ENCODE results near the gene ACTMAP. TPM values are rescaled to one million over a fixed set of nuclear protein-coding genes. Genes with fewer than 3 reads are reported as not detected.

Gene ACTMAP
- polyA plus RNA-seq, 1 of the 3 experiments (the other 2 are of a cell fraction), result 6.4 TPM

GRCh38 chr19:40750058-40750873, at the start of gene ACTMAP (continued):
- peak; percentile 94 for TF ChIP-seq YY1 (IDR thresholded peaks at IDR 0.05; ENCODE audit: low read depth)

DNA sequence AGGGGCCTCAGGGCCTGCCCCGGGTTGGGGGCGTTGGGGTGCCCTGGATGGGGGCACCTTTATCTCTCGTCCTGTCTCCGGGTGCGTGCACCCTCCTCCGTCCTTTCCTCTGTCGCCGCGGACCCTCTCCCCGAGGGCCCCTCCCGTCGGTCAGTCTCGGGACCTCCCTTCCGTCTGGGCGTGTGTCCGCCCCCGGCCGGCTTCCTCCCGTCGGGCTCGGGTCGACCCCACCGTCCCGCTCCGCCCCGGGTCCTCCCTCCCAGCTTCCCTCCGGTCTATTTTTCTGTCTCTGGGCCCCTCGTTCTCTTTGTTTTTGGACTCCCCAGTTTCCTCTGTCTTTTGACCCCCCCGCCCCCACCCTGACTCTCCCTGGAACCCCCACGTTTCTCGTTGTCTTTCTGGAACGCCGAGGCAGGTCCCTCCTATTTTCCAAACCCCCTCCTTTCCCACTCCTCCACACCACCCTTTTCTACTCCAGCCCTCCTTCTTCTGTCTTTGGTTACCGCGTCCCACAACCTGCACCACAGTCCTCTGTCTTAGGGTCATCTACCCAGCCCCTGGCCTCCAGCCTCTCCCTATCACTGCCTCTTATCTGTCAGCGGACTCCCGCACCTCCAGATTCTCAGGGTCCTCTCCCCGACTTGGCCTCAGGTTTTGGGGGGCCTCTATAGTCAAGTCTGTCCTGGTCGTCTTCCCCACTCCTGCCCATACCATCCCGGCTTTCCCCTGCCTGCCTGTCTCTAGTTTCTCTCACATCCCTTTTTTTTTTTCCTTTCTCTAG, 49.5 kb upstream of the ACTMAP start:
- Histone ChIP-seq H3K4me3 (ENCODE audit: low read depth in 2 of 2, low read length in 1 of 2) (peak overlapping the region; percentile 71 to 80), H3K79me2 (ENCODE audit: insufficient read depth) (peaks cover 57% of the 10 kb centered on the region), H4K20me1 (ENCODE audit: insufficient read depth) (peaks cover 52% of the 10 kb centered on the region), H3K9me2 (no peaks in the 10 kb centered on the region), H3K36me3 (replicated peaks in 1 of 2; ENCODE audit: control insufficient read depth in 1 of 2, insufficient read depth in 2 of 2, low read length in 1 of 2) (peaks cover 21 to 28% of the 10 kb centered on the region in 2 experiments), H3K27ac (ENCODE audit: low read depth in 2 of 2, low read length in 1 of 2) (peak overlapping the region; percentile 53 to 81), H3K9ac (peak overlapping the region; percentile 83), H3K27me3 (ENCODE audit: insufficient read depth) (no peaks in the 10 kb centered on the region), H2AFZ (ENCODE audit: low read depth) (no peak overlapping the region), H3K4me2 (peak overlapping the region; percentile 98), H3F3A (replicated peaks; ENCODE audit: insufficient read depth) (peaks cover 9% of the 10 kb centered on the region), H3K9me3 (no peaks in the 10 kb centered on the region), H3K4me1 (ENCODE audit: control insufficient read depth in 1 of 2, insufficient read depth in 2 of 2, low read depth in 1 of 2, low read length in 1 of 2) (peaks cover 35 to 50% of the 10 kb centered on the region in 2 experiments; a peak in 2 of 4 replicates)
- peak; percentile 69 for DNase-seq
- 6% methylated on average over 23 of the region's 40 CpGs for whole genome bisulfite sequencing (ENCODE audit: low lambda C conversion rate)
- TF ChIP-seq CHD2 (IDR thresholded peaks at IDR 0.05; ENCODE audit: low read length, partially characterized antibody) (peak; percentile 14), SMC3 (IDR thresholded peaks at IDR 0.05; ENCODE audit: low read depth, low read length) (no peak)
- ChIA-PET POLR2A (interaction anchor here (1.9 to 3.6 kb wide), 2 partner anchors 22 to 49 kb away, joined by 11 to 31 read pairs; partner anchors contain the start of genes ACTMAP, RAB4B and SNRPA), CTCF (interaction anchor here (0.9 to 3.7 kb wide), 4 partner anchors 10 to 137 kb away, joined by 3 to 20 read pairs (median 7); partner anchors contain the start of gene RAB4B)

DNA sequence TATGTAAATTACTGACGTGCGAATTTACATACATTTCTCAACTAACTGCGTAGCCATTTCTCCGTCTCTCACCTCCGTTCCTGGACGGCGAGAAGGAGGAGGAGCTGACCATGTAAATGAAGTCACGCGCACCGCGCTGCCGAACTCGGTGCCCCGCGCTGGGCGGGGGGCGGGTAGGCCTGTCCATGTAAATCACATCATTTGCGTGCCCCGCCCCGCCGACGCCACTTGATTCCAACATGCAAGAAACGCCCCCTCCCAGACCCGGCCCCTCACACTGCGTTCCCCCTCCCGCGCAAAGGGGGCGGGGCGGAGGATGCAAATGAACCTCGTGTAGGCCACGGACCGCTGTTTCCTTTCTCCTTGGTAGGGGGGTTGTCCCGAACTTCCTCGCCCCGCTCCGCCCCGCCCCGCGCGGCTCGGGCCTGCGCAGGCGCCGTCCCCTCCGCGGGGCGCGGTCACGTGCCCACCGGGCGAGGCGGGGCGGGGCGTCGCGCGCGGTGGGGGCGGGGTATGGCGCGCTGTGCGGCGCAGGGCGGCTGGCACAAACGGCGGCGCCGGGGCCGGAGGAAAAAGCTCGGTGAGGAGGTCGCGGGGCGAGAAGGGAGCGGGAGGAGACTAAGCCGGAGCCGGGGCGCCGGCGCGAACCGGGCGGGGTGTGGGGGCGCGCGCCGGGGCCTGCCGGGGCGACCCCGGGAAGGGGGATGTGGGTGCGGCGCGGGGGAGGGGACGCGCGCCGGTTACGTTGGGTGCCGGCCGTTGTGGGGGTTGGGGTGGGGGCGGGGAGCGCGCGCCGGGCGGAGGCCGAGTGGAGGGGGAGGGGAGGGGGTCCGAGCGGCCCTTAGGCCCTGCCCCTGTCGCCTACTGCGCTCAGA, 48.6 kb upstream of the ACTMAP start, which contains the start of gene EGLN2:
EGLN2 (plus strand) TSS at position 509 of the 875 bp plus-strand sequence. CDS start 1,382 bp downstream, outside the sequence.
- Histone ChIP-seq H3K79me2 (ENCODE audit: insufficient read depth) (peaks cover 49% of the 10 kb centered on the region), H4K20me1 (ENCODE audit: insufficient read depth) (peaks cover 44% of the 10 kb centered on the region), H3K4me3 (ENCODE audit: low read depth in 2 of 2, low read length in 1 of 2) (peak within 1 kb of the TSS; percentile 71 to 80), H3F3A (replicated peaks; ENCODE audit: insufficient read depth) (peaks cover 9% of the 10 kb centered on the region), H3K9ac (peak within 1 kb of the TSS; percentile 83), H3K27ac (ENCODE audit: low read depth in 2 of 2, low read length in 1 of 2) (peak within 1 kb of the TSS; percentile 84 to 89), H3K4me1 (ENCODE audit: control insufficient read depth in 1 of 2, insufficient read depth in 2 of 2, low read depth in 1 of 2, low read length in 1 of 2) (peaks cover 35 to 42% of the 10 kb centered on the region in 2 experiments; a peak in 2 of 4 replicates), H3K4me2 (peak within 1 kb of the TSS; percentile 98), H2AFZ (ENCODE audit: low read depth) (peak within 1 kb of the TSS; percentile 83), H3K36me3 (replicated peaks in 1 of 2; ENCODE audit: control insufficient read depth in 1 of 2, insufficient read depth in 2 of 2, low read length in 1 of 2) (peaks cover 21 to 23% of the 10 kb centered on the region in 2 experiments), H3K9me2 (no peaks in the 10 kb centered on the region), H3K9me3 (no peaks in the 10 kb centered on the region), H3K27me3 (ENCODE audit: insufficient read depth) (no peaks in the 10 kb centered on the region)
- WGBS (ENCODE audit: low lambda C conversion rate), result 1% methylated on average over 35 of the region's 110 CpGs
- DNase-seq, result peak; percentile 98
- POLR2A ChIA-PET, result interaction anchor here (0.6 to 3.6 kb wide), 6 partner anchors 8 to 1075 kb away, joined by 4 to 31 read pairs (median 6); partner anchors contain the start of genes ACTMAP, COQ8B, ITPKC and NUMBL
- CTCF ChIA-PET, result interaction anchor here (0.6 to 3.7 kb wide), 12 partner anchors 8 to 195 kb away, joined by 3 to 20 read pairs (median 6); partner anchors contain the start of genes NUMBL and RAB4B
- TF ChIP-seq RXRA (IDR thresholded peaks at IDR 0.05; ENCODE audit: borderline replicate concordance, low read depth) (no peak), MXI1 (IDR thresholded peaks at IDR 0.05; ENCODE audit: low read depth, low read length) (peak; percentile 53; the same call in 1 of the 2 replicates), FOSL2 (IDR thresholded peaks at IDR 0.05; ENCODE audit: borderline replicate concordance, low read depth) (no peak), NRF1 (IDR thresholded peaks at IDR 0.05; ENCODE audit: low read depth, low read length) (peak; percentile 79), GABPA (IDR thresholded peaks at IDR 0.05; ENCODE audit: low read depth) (0 out of 2 replicates have a peak, but pooled peaks have one; percentile 5), CTCF (IDR thresholded peaks at IDR 0.05) (no peak), USF1 (IDR thresholded peaks at IDR 0.05; ENCODE audit: borderline replicate concordance, low read depth) (peak; percentile 80), USF2 (IDR thresholded peaks at IDR 0.05; ENCODE audit: borderline replicate concordance, low read depth, low read length) (peak; percentile 62), SIN3A (IDR thresholded peaks at IDR 0.05; ENCODE audit: borderline replicate concordance, low read depth, low read length) (peak; percentile 12; the same call in 1 of the 2 replicates), CHD2 (IDR thresholded peaks at IDR 0.05; ENCODE audit: low read length, partially characterized antibody) (peak; percentile 8), TAF1 (IDR thresholded peaks at IDR 0.05; ENCODE audit: borderline replicate concordance, low read depth, low read length) (peak; percentile 48; the same call in 1 of the 2 replicates)
- TF ChIP-seq, protein P1, sequence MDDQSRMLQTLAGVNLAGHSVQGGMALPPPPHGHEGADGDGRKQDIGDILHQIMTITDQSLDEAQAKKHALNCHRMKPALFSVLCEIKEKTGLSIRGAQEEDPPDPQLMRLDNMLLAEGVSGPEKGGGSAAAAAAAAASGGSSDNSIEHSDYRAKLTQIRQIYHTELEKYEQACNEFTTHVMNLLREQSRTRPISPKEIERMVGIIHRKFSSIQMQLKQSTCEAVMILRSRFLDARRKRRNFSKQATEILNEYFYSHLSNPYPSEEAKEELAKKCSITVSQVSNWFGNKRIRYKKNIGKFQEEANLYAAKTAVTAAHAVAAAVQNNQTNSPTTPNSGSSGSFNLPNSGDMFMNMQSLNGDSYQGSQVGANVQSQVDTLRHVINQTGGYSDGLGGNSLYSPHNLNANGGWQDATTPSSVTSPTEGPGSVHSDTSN (IDR thresholded peaks at IDR 0.05), result peak; percentile 92

Measured in SK-N-SH (cell line).